Stimulated activated CD4-positive, alpha-beta T cell treated with anti-CD3 and anti-CD28 coated beads, Interleukin-2, amount 100 ng/mL, for 24 hours (primary cell): ENCODE measurements around the gene SSBP3.
"Not testable (repeated sequence)": the region's sequence is repeated elsewhere in the genome, so short reads cannot be mapped to it uniquely, and the experiment has no call there.

Source experiments
- DNase-seq, 2 donors: peaks; one replicate each; pipeline ENCODE4 v3.0.0-alpha.2; 2020

The SSBP3 gene

GRCh38 chr1:54347955-54348699, 58.1 kb downstream of the SSBP3 start:
- no peak for DNase-seq

GRCh38 chr1:54347261-54347954, 58.8 kb downstream of the SSBP3 start:
- no peak for DNase-seq

GRCh38 chr1:54345548-54345947, 60.6 kb downstream of the SSBP3 start:
- not testable (repeated sequence) for DNase-seq

- no peak for DNase-seq
Measured at GRCh38 chr1:54345116-54345515, 61.1 kb downstream of the SSBP3 start.

GRCh38 chr1:54342742-54343687, 63.2 kb downstream of the SSBP3 start:
- no peak for DNase-seq

- no peak for DNase-seq
Measured at GRCh38 chr1:54342288-54342687, 63.9 kb downstream of the SSBP3 start.

GRCh38 chr1:54341763-54342162, 64.4 kb downstream of the SSBP3 start:
- no peak for DNase-seq

- DNase-seq: no peak
Measured at GRCh38 chr1:54340878-54341277, 65.3 kb downstream of the SSBP3 start.

GRCh38 chr1:54340434-54340833, 65.8 kb downstream of the SSBP3 start:
- no peak for DNase-seq

- no peak for DNase-seq
Measured at GRCh38 chr1:54339126-54339525, 67.1 kb downstream of the SSBP3 start.

- DNase-seq: no peak
Measured at GRCh38 chr1:54338464-54338863, 67.7 kb downstream of the SSBP3 start.

GRCh38 chr1:54337928-54338327, 68.3 kb downstream of the SSBP3 start:
- DNase-seq: no peak

- no peak for DNase-seq
Measured at GRCh38 chr1:54337034-54337433, 69.2 kb downstream of the SSBP3 start.

GRCh38 chr1:54336116-54336515, 70.1 kb downstream of the SSBP3 start:
- DNase-seq: no peak

- DNase-seq: no peak
Measured at GRCh38 chr1:54335755-54336108, 70.5 kb downstream of the SSBP3 start.

GRCh38 chr1:54335011-54335754, 71.0 kb downstream of the SSBP3 start:
- DNase-seq: no peak

GRCh38 chr1:54332781-54333585, 73.2 kb downstream of the SSBP3 start:
- DNase-seq: no peak

GRCh38 chr1:54331843-54332463, 74.2 kb downstream of the SSBP3 start:
- DNase-seq: no peak

- DNase-seq: no peak
Measured at GRCh38 chr1:54331091-54331772, 75.0 kb downstream of the SSBP3 start.

GRCh38 chr1:54329312-54330003, 76.7 kb downstream of the SSBP3 start:
- DNase-seq: no peak
